Gastrocnemius medialis (tissue), 4 donors: ENCODE data around the gene CD3D. TPM values are rescaled to one million over a fixed set of nuclear protein-coding genes. Genes with fewer than 3 reads are reported as not detected.

Source experiments
- ATAC-seq, 2 donors: fragments of 150-250 bp; one replicate each; pipeline ENCODE4 v1.9.1; 2016
- DNase-seq, 2 donors: peaks; one replicate each; pipeline ENCODE4 v3.0.0-alpha.2; 2019
- H3K27ac ChIP-seq, 4 donors: fragments of 200-600 bp; sonication (generic); 1 replicate in 1 of 4; 2 replicates in 3 of 4; pipeline ENCODE4 v1.5.1; 2016 to 2018; ENCODE audit warnings: mild to moderate bottlenecking in 2 of 4, moderate library complexity in 1 of 4
- H3K27me3 ChIP-seq, 3 donors: fragments of 200-600 bp; sonication (generic) in 2 of 3; 1 replicate in 1 of 3; 2 replicates in 2 of 3; pipeline versions ENCODE4 v1.5.1 to v1.6.0; 2016 to 2019; ENCODE audit warnings: mild to moderate bottlenecking in 1 of 3, moderate library complexity in 1 of 3
- H3K36me3 ChIP-seq, 2 donors: fragments of 200-600 bp; sonication (generic) in 1 of 2; one replicate each; pipeline ENCODE4 v1.5.1; 2017 to 2018
- H3K4me1 ChIP-seq, 2 donors: fragments of 200-600 bp; sonication (generic) in 1 of 2; one replicate each; pipeline ENCODE4 v1.5.1; 2016 to 2017; ENCODE audit warnings: mild to moderate bottlenecking in 2 of 2
- H3K4me3 ChIP-seq, 4 donors: fragments of 200-600 bp; sonication (generic) in 3 of 4; 1 replicate in 1 of 4; 2 replicates in 3 of 4; pipeline ENCODE4 v1.5.1; 2016 to 2019; ENCODE audit warnings: mild to moderate bottlenecking in 2 of 4
- H3K9me3 ChIP-seq, 3 donors: fragments of 200-600 bp; sonication (generic) in 2 of 3; 1 replicate in 1 of 3; 2 replicates in 2 of 3; pipeline ENCODE4 v1.5.1; 2016 to 2019
- CTCF ChIP-seq, 5 experiments: fragments of 450-650 bp in 3 of 5; fragments of 200-600 bp in 2 of 5; sonication (generic) in 2 of 5; IDR thresholded peaks in 4 of 5; conservative IDR thresholded peaks in 1 of 5; 1 replicate in 4 of 5; 2 replicates in 1 of 5; pipeline ENCODE4 v1.5.1; 2016 to 2019; ENCODE audit warnings: antibody characterized with exemption in 5 of 5, mild to moderate bottlenecking in 3 of 5, moderate library complexity in 3 of 5
- POLR2A ChIP-seq, 2 donors: fragments of 450-650 bp; IDR thresholded peaks; one replicate each; pipeline ENCODE4 v1.6.1; 2017; ENCODE audit warnings: antibody characterized with exemption in 2 of 2, mild to moderate bottlenecking in 2 of 2, moderate library complexity in 2 of 2
- in situ Hi-C, 4 donors: fragments of 200-750 bp; cut with MboI; loops; one replicate each; pipeline versions ENCODE4 v1.15.0 to v1.8.0; 2017; ENCODE audit warnings: low sequenced_read_pairs in 4 of 4
- intact Hi-C: fragments of 100-400 bp; cut with DNase I; formaldehyde crosslinking; loops from one replicate; pipeline ENCODE4 v1.15.1; 2023; ENCODE audit warnings: low total_unique reads
- total RNA-seq, 4 donors: library from RNA; depleted of rRNA; stranded (reverse); fragments of >200 nt; gene quantifications; one replicate each; pipeline versions ENCODE4 v1.1.0 to v1.2.3, GENCODE V29; 2016

The CD3D gene
- total RNA-seq, 4 donors from 2014 or later: 0.35 to 3.0 (median 0.46) TPM; not detected in 1

DNA sequence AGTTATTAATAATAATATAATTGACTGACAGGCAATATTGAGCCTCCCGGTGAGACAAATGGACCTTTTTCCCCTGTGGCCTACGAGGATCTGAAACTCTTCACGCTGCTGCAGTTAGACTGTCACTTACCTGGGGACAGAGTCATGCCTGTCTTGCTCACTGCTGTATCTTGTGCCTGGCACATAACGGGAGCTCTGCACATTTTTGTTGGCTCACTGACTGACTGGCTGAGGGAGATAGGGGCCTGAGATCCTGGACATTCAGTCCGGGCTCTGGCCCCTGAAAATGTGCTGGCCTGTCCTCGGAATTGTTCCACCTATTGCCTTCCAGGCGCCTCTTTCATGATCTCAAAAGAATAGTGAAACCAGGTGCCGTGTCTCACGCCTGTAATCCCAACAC lies 743 bp upstream of the CD3D start:
- no peaks in the 10 kb centered on the region for H3K4me1 ChIP-seq
- H3K9me3 ChIP-seq: no peaks in the 10 kb centered on the region
- TF ChIP-seq CTCF (IDR thresholded peaks at IDR 0.05 in 4 of 5, conservative IDR thresholded peaks at IDR 0.05 in 1 of 5) (no peak), POLR2A (IDR thresholded peaks at IDR 0.05) (no peak)
- H3K36me3 ChIP-seq: no peaks in the 10 kb centered on the region
- ATAC-seq (no peak), DNase-seq (no peak)
- in situ Hi-C loops (loop anchor here in 1 of 4 donors (10.0 kb wide), 1 partner anchor 148 kb away; no protein-coding TSS in a partner anchor), intact Hi-C loops (no loop called here)
- no peak overlapping the region for H3K27ac ChIP-seq
- peaks cover 0 to under 1% (median 0%) of the 10 kb centered on the region in 3 donors for H3K27me3 ChIP-seq
- no peak overlapping the region for H3K4me3 ChIP-seq

- no peaks in the 10 kb centered on the region for H3K27me3 ChIP-seq
- H3K4me3 ChIP-seq: no peak overlapping the region
- TF ChIP-seq CTCF (IDR thresholded peaks at IDR 0.05 in 4 of 5, conservative IDR thresholded peaks at IDR 0.05 in 1 of 5): no peak
- no peak for TF ChIP-seq POLR2A (IDR thresholded peaks at IDR 0.05)
- in situ Hi-C loops: loop anchor here in 1 of 4 donors (10.0 kb wide), 1 partner anchor 147 kb away; no protein-coding TSS in a partner anchor
- no peak for ATAC-seq
- no peaks in the 10 kb centered on the region for H3K36me3 ChIP-seq
- intact Hi-C loops: no loop called here
- H3K4me1 ChIP-seq: no peaks in the 10 kb centered on the region
- H3K27ac ChIP-seq: no peak overlapping the region
- H3K9me3 ChIP-seq: no peaks in the 10 kb centered on the region
- no peak for DNase-seq
Measured at GRCh38 chr11:118341815-118342489, 553 bp downstream of the CD3D start.

GRCh38 chr11:118341261-118341660 lies 1.2 kb downstream of the CD3D start:
- Histone ChIP-seq H3K4me3 (no peak overlapping the region), H3K27me3 (no peaks in the 10 kb centered on the region)
- ATAC-seq: no peak

DNA sequence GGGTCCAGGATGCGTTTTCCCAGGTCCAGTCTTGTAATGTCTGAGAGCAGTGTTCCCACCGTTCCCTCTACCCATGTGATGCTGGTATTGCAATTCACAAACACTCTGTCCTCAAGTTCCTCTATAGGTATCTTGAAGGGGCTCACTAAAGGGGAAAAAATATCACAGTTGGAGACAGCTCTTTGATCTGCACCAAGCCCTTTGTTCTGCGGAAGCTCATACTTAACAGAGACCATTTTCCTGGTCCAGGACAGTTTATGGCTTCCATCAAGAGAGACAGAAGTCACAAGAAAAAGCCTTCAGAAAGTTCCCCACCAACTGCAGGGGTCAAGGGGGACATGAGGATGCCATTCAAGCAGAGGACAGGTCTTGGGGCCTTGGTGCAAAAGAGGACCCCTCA lies 2.1 kb downstream of the CD3D start:
- no peaks in the 10 kb centered on the region for H3K4me1 ChIP-seq
- ATAC-seq: no peak
- intact Hi-C loops (no loop called here), in situ Hi-C loops (loop anchor here in 1 of 4 donors (10.0 kb wide), 1 partner anchor 146 kb away; no protein-coding TSS in a partner anchor)
- H3K36me3 ChIP-seq: no peaks in the 10 kb centered on the region
- no peaks in the 10 kb centered on the region for H3K9me3 ChIP-seq
- no peak overlapping the region for H3K4me3 ChIP-seq
- H3K27me3 ChIP-seq: no peaks in the 10 kb centered on the region
- no peak overlapping the region for H3K27ac ChIP-seq
- TF ChIP-seq CTCF (IDR thresholded peaks at IDR 0.05 in 4 of 5, conservative IDR thresholded peaks at IDR 0.05 in 1 of 5): no peak
- no peak for TF ChIP-seq POLR2A (IDR thresholded peaks at IDR 0.05)
- no peak for DNase-seq

More at GRCh38 chr11:118341261-118341660, 1.2 kb downstream of the CD3D start:
- no peak for TF ChIP-seq POLR2A (IDR thresholded peaks at IDR 0.05)
- no peak for TF ChIP-seq CTCF (IDR thresholded peaks at IDR 0.05 in 4 of 5, conservative IDR thresholded peaks at IDR 0.05 in 1 of 5)
- Histone ChIP-seq H3K36me3 (no peaks in the 10 kb centered on the region), H3K27ac (no peak overlapping the region), H3K4me1 (no peaks in the 10 kb centered on the region), H3K9me3 (no peaks in the 10 kb centered on the region)
- intact Hi-C loops (no loop called here), in situ Hi-C loops (loop anchor here in 1 of 4 donors (10.0 kb wide), 1 partner anchor 146 kb away; no protein-coding TSS in a partner anchor)
- DNase-seq: no peak
